ENCODE data around the gene TGIF1. TPM values are rescaled to one million over a fixed set of nuclear protein-coding genes. Genes with fewer than 3 reads are reported as not detected.
A peak's percentile ranks its signal among the peaks of the same experiment; 100 is the strongest.

TGIF1 gene
- total and polyA plus RNA-seq, 2 donors (not counting 1 experiment from before 2014, with no cell fraction given), result 30.4 to 140 TPM

DNA sequence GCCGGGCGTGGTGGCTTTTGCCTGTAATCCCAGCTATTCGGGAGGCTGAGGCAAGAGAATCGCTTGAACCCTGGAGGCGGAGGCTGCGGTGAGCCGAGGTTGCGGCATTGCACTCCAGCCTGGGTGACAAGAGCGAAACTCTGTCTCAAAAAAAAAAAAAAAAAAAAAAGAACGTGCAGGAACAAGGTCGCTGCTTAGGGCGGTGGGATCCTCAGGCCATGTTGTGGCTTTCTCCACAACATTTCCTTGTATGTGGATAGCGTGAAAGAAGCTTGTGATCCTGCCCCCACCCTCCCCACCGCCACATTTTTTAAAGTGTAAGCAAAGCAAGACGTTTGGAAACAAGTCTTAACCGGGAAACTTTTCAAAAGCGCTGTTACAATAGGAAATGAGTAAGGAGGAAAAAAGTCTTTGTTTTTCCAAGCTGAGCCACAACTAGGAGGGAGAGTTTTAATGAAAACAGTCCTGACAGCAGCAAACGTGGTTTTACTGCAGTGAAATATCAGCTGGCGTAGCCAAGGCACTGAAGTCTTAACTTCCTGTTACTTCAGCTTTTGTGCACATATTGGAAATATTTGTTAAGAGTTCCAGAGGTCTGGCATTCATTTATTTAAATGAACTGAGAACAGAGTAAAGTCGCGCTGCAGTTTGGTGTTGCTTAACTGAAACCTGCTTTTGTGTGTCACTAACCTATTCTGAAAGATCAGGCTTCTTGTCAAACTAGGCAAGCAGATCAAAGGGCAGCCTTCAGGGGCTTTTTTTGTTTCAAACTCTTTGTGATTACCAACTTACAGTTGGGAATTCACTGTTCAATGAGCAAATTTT lies 3.8 kb downstream of the TGIF1 start:
- Histone ChIP-seq H3K27me3 (replicated peaks in 1 of 4; ENCODE audit: control extremely low read depth in 1 of 4, control insufficient read depth in 3 of 4, insufficient read depth in 4 of 4, low read length in 3 of 4) (no peaks in the 10 kb centered on the region), H3K4me2 (replicated peaks; ENCODE audit: low read depth, low read length, poor library complexity, severe bottlenecking) (peak overlapping the region; percentile 98), H3K27ac (ENCODE audit: low read length in 2 of 2) (peak overlapping the region; percentile 53 to 82), H2AFZ (ENCODE audit: insufficient read depth, low read depth, low read length, poor library complexity, severe bottlenecking) (peak overlapping the region; percentile 67), H3K9me3 (ENCODE audit: control extremely low read depth in 1 of 3, control insufficient read depth in 2 of 3, insufficient read depth in 1 of 3, low read length in 2 of 3) (peaks cover 0 to 5% (median 0%) of the 10 kb centered on the region in 3 donors), H4K20me1 (ENCODE audit: control insufficient read depth, insufficient read depth, low read length, poor library complexity, severe bottlenecking) (no peaks in the 10 kb centered on the region), H3K36me3 (replicated peaks in 1 of 2; ENCODE audit: control extremely low read depth in 1 of 2, control insufficient read depth in 1 of 2, extremely low read depth in 1 of 2, insufficient read depth in 2 of 2, low read length in 1 of 2) (peaks cover 3 to 21% of the 10 kb centered on the region in 2 experiments), H3K4me1 (ENCODE audit: control insufficient read depth in 2 of 2, insufficient read depth in 2 of 2, low read length in 2 of 2) (peaks cover 8 to 40% of the 10 kb centered on the region in 2 donors), H3K9ac (ENCODE audit: low read length) (peak overlapping the region; percentile 48), H3K4me3 (ENCODE audit: control extremely low read depth in 1 of 5, extremely low read depth in 1 of 5, insufficient read depth in 1 of 5, low read depth in 2 of 5, low read length in 4 of 5) (peak overlapping the region; percentile 23 to 79 (median 55)), H3K79me2 (ENCODE audit: control insufficient read depth, insufficient read depth, low read length) (peaks cover 30% of the 10 kb centered on the region)
- no peak for TF ChIP-seq EZH2 (IDR thresholded peaks at IDR 0.05; ENCODE audit: borderline replicate concordance, insufficient read depth, low read depth, low read length, poor library complexity, severe bottlenecking)
- TF ChIP-seq, protein P1, sequence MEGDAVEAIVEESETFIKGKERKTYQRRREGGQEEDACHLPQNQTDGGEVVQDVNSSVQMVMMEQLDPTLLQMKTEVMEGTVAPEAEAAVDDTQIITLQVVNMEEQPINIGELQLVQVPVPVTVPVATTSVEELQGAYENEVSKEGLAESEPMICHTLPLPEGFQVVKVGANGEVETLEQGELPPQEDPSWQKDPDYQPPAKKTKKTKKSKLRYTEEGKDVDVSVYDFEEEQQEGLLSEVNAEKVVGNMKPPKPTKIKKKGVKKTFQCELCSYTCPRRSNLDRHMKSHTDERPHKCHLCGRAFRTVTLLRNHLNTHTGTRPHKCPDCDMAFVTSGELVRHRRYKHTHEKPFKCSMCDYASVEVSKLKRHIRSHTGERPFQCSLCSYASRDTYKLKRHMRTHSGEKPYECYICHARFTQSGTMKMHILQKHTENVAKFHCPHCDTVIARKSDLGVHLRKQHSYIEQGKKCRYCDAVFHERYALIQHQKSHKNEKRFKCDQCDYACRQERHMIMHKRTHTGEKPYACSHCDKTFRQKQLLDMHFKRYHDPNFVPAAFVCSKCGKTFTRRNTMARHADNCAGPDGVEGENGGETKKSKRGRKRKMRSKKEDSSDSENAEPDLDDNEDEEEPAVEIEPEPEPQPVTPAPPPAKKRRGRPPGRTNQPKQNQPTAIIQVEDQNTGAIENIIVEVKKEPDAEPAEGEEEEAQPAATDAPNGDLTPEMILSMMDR (IDR thresholded peaks at IDR 0.05), result no peak
- WGBS (ENCODE audit: insufficient coverage), result 52% methylated on average over 14 of the region's 21 CpGs
- ChIA-PET POLR2A (interaction anchor here (0.6 to 3.5 kb wide), 7 partner anchors 13 to 192 kb away, joined by 3 to 20 read pairs (median 4); no protein-coding TSS in a partner anchor), CTCF (interaction anchor here (0.6 to 5.4 kb wide), 46 partner anchors 8 to 521 kb away, joined by 3 to 92 read pairs (median 5); no protein-coding TSS in a partner anchor)
- Mint-ChIP-seq H3K4me1 (peaks cover 36% of the 10 kb centered on the region), H3K9me3 (ENCODE audit: insufficient read depth) (no peaks in the 10 kb centered on the region), H3K27me3 (no peaks in the 10 kb centered on the region), H3K27ac (peak overlapping the region; percentile 96), H3K4me3 (peak overlapping the region; percentile 99)
- no peak for ATAC-seq (ENCODE audit: low read depth)
- peak; percentile 49 for DNase-seq
- intact Hi-C loops (cut with micrococcal nuclease), result loop anchor here (1.0 to 5.0 kb wide), 8 partner anchors 39 to 436 kb away; partner anchors contain the start of gene MYL12B
